ENCODE results near the gene EDEM3. TPM values are rescaled to one million over a fixed set of nuclear protein-coding genes. Genes with fewer than 3 reads are reported as not detected.

The EDEM3 gene
- total RNA-seq, 2 experiments from 2014 or later: 11.5 to 12.4 TPM

DNA sequence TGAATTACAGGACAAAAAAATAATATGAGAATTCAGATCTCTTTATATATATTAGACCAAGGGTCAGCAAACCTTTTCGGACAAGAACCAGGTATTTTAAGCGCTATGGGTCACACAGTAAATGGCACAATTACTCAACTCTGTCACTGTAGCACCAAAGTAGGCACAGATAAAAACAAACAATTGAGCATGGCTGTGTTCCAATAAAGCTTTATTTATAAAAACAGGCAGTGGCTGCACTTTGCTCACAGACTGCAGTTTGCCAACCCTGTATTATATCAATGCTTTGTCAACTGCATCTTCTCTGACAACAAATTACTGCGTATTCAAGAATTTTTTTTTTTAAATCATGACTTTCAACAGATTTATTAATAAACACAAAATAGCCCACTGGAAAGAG is 29.8 kb downstream of the EDEM3 start:
- no peak overlapping the region for H3K27ac Mint-ChIP-seq
- peaks cover 5% of the 10 kb centered on the region for H3K4me1 Mint-ChIP-seq
- peaks cover 22% of the 10 kb centered on the region for H3K36me3 Mint-ChIP-seq
- no peaks in the 10 kb centered on the region for H3K27me3 Mint-ChIP-seq
- H3K9me3 Mint-ChIP-seq: no peaks in the 10 kb centered on the region
- H3K4me3 Mint-ChIP-seq: no peak overlapping the region
- no peak for DNase-seq

DNA sequence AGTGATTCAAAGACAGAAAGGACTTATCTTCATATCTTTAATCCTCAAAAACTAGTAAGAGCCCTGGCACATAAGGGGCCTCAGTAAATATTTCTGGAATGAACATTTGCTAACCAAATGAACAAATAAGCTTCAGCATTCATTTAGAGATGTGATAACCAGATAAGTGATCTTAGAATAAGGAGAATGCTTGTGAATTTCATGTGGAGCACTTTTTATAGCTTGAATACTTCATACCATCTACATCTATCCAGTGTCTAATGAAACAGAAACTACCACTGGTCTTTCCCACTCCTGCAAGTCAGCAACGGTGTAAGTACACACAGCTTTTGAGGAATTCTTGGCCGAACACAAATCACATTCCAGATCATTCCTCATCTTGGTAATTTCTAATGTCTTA is 38.5 kb downstream of the EDEM3 start:
- Mint-ChIP-seq H3K27me3 (no peaks in the 10 kb centered on the region), H3K9me3 (no peaks in the 10 kb centered on the region), H3K4me3 (no peak overlapping the region), H3K36me3 (peaks cover 9% of the 10 kb centered on the region), H3K4me1 (no peaks in the 10 kb centered on the region), H3K27ac (no peak overlapping the region)
- DNase-seq: no peak

DNA sequence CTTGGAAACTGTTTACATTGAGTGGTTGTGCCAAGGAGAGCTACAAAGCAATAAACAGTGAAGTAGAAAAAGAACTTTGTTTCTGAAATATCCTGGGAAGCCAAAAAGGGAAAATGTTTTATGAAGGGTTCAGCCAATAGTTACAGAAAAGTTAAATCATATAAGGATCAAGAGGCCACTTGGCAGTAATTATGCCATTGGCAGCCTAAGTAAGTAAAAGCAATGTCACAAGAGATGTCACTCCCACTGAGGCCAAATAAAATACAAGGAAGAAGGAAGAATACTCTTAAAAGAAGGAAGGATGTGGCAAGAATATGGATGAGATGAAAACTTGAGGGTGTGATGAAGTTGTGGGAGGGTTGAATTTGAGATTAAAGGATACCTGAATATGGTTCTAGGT is 45.2 kb downstream of the EDEM3 start:
- H3K27ac Mint-ChIP-seq: no peak overlapping the region
- no peak overlapping the region for H3K4me3 Mint-ChIP-seq
- no peaks in the 10 kb centered on the region for H3K27me3 Mint-ChIP-seq
- H3K4me1 Mint-ChIP-seq: no peaks in the 10 kb centered on the region
- H3K9me3 Mint-ChIP-seq: no peaks in the 10 kb centered on the region
- no peak for DNase-seq
- H3K36me3 Mint-ChIP-seq: peaks cover 14% of the 10 kb centered on the region

DNA sequence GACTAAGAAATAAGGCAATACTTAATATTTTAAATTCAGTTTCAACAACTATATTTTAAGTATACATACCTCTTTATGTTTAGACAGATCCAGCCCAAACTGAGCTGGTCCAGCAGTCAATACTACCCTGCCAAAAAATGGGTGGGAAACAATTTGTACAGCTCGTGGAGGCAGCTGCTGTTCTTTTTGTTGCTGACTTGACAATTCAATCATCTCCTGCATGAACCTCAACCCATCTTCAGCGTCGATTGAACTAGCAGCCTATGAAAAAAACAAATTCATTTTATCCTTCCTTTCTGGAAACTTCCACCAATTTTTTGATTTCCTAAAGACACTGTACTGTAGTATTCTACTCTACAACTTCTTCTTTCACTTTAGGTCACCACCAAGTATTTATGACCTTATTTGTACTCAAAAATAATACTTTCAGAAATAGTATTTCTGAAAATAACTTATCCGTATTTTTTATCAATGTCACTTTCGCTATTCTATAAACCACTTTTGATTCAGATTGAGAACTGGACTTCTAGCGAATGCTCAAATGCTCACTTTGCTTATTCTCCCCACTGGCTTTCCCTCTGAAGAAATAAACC is 46.5 kb downstream of the EDEM3 start:
- Mint-ChIP-seq H3K9me3 (no peaks in the 10 kb centered on the region), H3K27ac (no peak overlapping the region)
- no peak for DNase-seq

DNA sequence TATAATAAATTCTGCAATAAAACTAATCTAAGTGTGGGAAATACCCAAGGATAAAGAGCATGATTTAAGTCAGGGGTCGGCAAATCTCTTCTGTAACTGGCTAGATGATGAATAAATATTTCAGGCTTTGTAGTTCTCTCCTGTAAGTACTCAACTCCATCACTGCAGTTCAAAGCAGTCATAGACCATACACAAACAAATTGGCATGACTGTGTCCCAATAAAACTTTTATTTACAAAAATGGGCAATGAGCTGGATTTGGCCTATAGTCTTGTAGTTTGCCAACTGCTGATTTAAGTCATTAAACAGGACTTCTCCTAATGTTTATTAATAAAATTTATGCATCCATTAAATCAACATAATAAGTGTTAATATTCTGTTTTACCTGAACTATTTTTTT is 49.4 kb downstream of the EDEM3 start:
- H3K9me3 Mint-ChIP-seq: no peaks in the 10 kb centered on the region
- no peak for DNase-seq
- no peak overlapping the region for H3K27ac Mint-ChIP-seq
- no peak overlapping the region for H3K4me3 Mint-ChIP-seq
- H3K36me3 Mint-ChIP-seq: peaks cover 18% of the 10 kb centered on the region
- no peaks in the 10 kb centered on the region for H3K4me1 Mint-ChIP-seq
- no peaks in the 10 kb centered on the region for H3K27me3 Mint-ChIP-seq

More for the DNA sequence above, 46.5 kb downstream of the EDEM3 start:
- H3K36me3 Mint-ChIP-seq: peaks cover 16% of the 10 kb centered on the region
- no peak overlapping the region for H3K4me3 Mint-ChIP-seq
- no peaks in the 10 kb centered on the region for H3K27me3 Mint-ChIP-seq
- H3K4me1 Mint-ChIP-seq: no peaks in the 10 kb centered on the region

DNA sequence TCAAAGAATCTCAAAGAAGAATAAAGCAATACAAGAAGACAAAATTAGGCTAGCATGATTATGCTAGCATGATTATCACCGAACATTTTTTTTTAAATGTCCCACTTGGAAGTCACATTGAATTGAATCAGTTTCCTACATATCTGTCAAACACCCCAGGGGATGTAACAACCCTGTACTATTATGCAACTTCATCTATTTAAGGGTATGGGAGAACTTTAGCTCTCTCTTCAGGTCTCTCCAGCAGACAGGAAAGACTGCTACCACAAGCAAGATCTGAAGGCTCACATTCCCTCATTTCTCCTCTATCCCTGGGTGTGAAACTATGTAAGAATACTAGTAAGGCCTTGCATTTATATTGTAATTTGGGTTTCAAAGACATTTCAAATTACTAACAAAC is 52.8 kb downstream of the EDEM3 start:
- H3K9me3 Mint-ChIP-seq: no peaks in the 10 kb centered on the region
- peaks cover 15% of the 10 kb centered on the region for H3K36me3 Mint-ChIP-seq
- H3K4me3 Mint-ChIP-seq: no peak overlapping the region
- H3K27me3 Mint-ChIP-seq: no peaks in the 10 kb centered on the region
- no peaks in the 10 kb centered on the region for H3K4me1 Mint-ChIP-seq
- DNase-seq: no peak
- H3K27ac Mint-ChIP-seq: no peak overlapping the region

DNA sequence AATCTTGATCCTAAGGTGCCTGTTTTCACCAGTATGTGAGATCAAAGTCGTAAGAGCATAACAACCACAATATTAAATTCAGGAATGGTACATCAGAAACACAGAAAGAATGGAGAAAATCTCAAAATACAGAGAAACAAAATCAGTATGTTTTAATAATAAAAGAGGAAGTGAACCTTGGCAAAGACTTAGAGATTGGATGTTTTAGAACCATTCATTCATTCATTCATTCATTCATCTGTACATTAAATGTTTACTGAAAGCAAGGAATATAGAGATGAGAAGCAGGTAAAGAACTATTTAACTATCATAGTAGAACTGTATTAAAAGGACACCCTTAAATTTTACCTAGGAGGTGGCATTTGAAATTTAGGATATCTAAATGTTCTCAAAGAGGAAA is 55.7 kb downstream of the EDEM3 start:
- H3K4me3 Mint-ChIP-seq: no peak overlapping the region
- peaks cover 23% of the 10 kb centered on the region for H3K36me3 Mint-ChIP-seq
- H3K27ac Mint-ChIP-seq: no peak overlapping the region
- no peaks in the 10 kb centered on the region for H3K27me3 Mint-ChIP-seq
- H3K9me3 Mint-ChIP-seq: no peaks in the 10 kb centered on the region
- no peak for DNase-seq
- H3K4me1 Mint-ChIP-seq: peaks cover 8% of the 10 kb centered on the region

DNA sequence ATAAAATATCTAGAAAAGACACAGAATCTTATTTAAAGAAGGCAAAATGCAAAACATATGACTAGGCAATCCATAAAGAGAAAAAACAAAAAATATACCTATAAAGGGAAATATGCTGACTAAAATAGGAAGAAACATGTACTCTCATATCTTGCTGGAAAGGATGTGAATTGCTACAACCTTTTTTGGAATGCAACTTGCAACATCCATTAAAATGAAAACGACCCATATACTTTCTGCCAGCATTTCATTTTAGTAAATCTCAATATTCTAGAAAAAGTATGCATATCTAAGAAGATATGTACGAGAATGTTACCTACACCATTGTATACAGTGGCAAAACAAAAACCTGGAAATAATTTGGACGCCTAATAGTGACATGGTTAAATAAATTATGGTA is 56.6 kb downstream of the EDEM3 start:
- Mint-ChIP-seq H3K27ac (no peak overlapping the region), H3K36me3 (peaks cover 24% of the 10 kb centered on the region), H3K27me3 (no peaks in the 10 kb centered on the region), H3K4me3 (no peak overlapping the region), H3K9me3 (no peaks in the 10 kb centered on the region), H3K4me1 (peaks cover 8% of the 10 kb centered on the region)
- no peak for DNase-seq

DNA sequence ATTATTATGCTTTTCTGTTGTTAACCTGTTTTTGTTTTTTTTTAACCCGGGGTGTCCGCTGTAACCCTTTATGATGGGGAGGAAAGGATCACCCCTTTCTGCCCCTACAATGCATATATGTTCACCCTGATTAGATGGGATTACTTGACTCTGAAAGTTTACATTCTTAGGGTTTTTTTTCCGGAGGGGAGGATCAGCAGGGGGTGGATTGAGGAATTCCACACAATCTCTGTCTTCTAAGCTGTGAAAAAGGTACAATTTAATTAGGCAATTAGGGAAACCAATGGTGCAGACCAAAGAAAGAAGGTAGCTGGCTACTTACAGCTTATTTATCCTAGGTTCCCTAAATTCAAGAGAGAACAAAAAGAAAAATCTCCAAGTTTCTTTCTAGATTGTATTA is 58.3 kb downstream of the EDEM3 start:
- DNase-seq: no peak
- Mint-ChIP-seq H3K36me3 (peaks cover 21% of the 10 kb centered on the region), H3K27me3 (no peaks in the 10 kb centered on the region), H3K4me1 (peaks cover 9% of the 10 kb centered on the region), H3K4me3 (no peak overlapping the region), H3K9me3 (no peaks in the 10 kb centered on the region), H3K27ac (no peak overlapping the region)

DNA sequence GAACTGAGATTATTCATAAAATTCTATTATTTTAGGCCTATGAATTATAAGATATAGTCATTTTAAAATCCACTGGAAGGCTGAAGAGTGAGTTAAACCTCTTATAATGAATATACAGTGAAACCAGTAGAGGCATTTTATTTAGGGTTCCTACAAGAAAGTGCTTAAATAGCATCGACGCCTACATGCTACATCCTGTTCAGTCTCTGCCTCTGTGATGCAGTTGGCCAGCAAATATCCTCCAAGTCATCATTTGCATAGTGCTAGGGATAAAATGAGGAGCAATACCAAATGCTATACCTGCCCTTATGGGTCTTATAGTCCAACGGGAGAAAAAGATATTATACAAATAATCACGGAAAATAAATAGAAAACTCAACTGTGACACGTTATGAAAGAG is 59.6 kb downstream of the EDEM3 start:
- Mint-ChIP-seq H3K9me3 (no peaks in the 10 kb centered on the region), H3K27ac (no peak overlapping the region), H3K36me3 (peaks cover 23% of the 10 kb centered on the region), H3K4me3 (no peak overlapping the region), H3K4me1 (peaks cover 9% of the 10 kb centered on the region), H3K27me3 (no peaks in the 10 kb centered on the region)
- no peak for DNase-seq

DNA sequence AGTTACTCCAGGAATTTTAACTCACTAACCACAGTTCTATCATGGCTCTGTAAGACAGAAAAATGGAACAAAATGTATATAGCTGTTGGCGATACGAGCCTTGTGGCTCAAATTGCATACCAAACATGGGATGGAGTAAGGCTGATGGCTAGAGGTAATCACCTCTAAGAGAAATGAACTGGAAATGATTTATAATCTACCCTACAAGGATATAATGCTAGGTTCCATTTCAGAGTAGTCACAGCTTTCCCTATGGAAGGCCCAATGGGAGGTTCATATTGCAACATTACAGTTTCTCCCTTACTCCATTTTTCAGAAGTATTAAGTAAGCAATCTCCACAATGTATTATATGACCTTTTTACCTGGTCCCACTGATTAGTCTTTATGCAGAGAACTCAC is 61.6 kb downstream of the EDEM3 start:
- no peak overlapping the region for H3K27ac Mint-ChIP-seq
- H3K9me3 Mint-ChIP-seq: no peaks in the 10 kb centered on the region
- DNase-seq: no peak
- H3K27me3 Mint-ChIP-seq: no peaks in the 10 kb centered on the region
- peaks cover 9% of the 10 kb centered on the region for H3K4me1 Mint-ChIP-seq
- H3K4me3 Mint-ChIP-seq: no peak overlapping the region
- H3K36me3 Mint-ChIP-seq: peaks cover 16% of the 10 kb centered on the region

DNA sequence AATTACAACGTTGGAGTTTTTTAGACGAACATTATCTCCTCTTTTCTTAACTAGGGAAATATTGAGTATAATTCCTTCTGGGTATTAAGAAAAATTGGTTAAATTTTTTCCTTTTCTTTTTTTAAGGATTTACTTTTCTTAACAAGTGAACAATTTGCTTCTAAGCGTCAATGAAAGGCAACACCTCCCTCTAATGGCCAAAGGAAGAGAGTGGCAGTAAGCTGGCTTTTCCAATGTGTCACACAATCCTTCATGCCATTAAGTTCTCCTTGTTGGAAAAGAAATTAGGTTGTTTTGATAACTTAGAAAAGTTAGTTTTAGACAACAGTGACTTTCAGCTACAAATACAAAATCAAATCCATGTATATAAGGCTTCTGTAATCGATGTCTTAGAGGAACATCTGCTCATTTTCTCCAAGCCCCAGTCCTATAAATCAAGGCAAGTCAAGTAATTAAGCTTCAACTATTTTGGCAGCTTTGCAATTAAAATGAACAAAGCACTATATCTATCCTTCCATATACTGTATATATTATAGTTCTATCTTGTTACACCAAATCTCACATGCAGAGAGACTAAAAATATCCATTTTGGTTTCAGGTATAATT is 62.8 kb downstream of the EDEM3 start:
- no peak for DNase-seq
- H3K27me3 Mint-ChIP-seq: no peaks in the 10 kb centered on the region
- no peak overlapping the region for H3K27ac Mint-ChIP-seq
- peaks cover 16% of the 10 kb centered on the region for H3K36me3 Mint-ChIP-seq
- H3K9me3 Mint-ChIP-seq: no peaks in the 10 kb centered on the region
- no peak overlapping the region for H3K4me3 Mint-ChIP-seq
- peaks cover 9% of the 10 kb centered on the region for H3K4me1 Mint-ChIP-seq

DNA sequence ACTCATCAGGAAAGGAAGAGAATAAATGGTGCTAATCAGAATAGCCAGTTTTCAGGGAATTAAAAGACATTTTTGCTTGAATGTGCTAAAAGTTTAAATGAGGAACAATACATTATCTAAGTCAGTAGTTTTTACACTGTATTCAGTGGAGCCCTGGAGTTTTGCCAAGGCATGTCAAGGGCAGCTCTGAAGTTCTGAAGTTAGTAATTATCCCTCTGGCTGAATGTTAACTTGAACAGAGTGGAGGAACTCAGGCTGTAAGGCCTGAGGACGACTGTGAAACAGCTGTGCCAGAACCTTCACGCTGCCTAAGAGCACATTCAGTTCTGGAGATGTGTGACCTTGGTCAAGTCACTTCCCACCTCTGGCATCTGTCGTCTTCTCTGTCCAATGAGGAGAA is 68.1 kb downstream of the EDEM3 start:
- DNase-seq: no peak
- Mint-ChIP-seq H3K9me3 (peaks cover 2% of the 10 kb centered on the region), H3K27me3 (no peaks in the 10 kb centered on the region), H3K4me1 (no peaks in the 10 kb centered on the region), H3K27ac (no peak overlapping the region), H3K36me3 (peaks cover 2% of the 10 kb centered on the region), H3K4me3 (no peak overlapping the region)

DNA sequence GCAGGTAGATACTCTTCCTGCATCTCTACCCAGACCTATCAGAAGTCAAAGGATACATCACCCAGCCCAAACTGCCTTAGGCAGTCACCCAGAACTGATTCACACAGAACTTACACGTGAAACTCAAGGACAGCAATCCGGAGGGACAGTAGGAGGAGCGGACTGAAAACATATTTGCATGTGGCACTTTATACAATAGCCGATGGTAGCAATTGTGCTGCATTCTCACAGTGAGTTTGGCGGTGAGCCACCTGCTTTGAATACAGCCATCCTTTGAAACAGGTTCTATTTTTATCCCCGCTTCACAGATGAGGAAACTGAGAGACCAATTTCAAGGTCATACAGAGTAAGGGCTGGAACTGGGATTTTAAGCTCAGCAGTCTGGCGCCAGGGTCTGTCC is 69.5 kb downstream of the EDEM3 start:
- Mint-ChIP-seq H3K27me3 (no peaks in the 10 kb centered on the region), H3K9me3 (peaks cover 10% of the 10 kb centered on the region), H3K4me1 (no peaks in the 10 kb centered on the region), H3K4me3 (no peak overlapping the region), H3K27ac (no peak overlapping the region), H3K36me3 (no peaks in the 10 kb centered on the region)
- DNase-seq: no peak

DNA sequence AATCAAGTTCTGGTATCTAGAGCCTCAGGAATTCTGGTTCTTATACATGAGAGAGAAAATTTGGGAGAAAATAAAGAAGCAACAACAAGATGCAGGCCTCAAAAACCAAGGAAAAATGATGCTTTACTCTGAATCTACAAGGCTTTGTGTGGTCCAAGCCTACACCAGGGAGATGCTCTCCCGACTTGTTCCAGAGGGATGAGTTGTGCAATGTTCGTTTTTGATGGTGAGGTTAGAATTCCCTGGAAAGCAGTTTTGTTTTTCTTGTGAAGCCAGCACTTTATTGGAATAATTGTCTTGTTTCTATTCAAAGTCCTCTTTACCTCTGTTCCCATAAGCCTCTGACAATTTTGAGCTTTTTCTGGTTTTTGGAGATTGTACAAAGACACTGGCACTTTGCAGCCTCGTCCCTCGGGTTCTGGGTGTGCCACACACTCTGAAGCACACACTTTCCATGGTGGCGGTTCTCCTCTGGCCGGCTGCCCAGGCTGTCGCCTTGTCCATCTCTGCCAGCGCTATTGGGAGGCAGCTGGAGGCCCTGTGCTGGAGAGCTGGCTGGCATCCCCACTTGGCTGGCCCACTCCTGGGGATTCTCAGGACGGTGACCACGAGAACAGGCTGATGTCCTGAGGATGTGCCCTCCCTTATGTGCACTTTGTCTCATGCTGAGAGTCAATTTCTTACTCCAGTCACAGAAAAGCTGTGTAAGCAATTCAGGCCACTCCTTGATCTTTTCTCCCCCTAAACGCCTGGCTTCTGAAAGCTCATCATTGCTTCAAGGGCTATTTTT is 70.2 kb downstream of the EDEM3 start:
- H3K36me3 Mint-ChIP-seq: no peaks in the 10 kb centered on the region
- no peak overlapping the region for H3K4me3 Mint-ChIP-seq
- H3K4me1 Mint-ChIP-seq: no peaks in the 10 kb centered on the region
- no peaks in the 10 kb centered on the region for H3K27me3 Mint-ChIP-seq
- DNase-seq: no peak
- no peak overlapping the region for H3K27ac Mint-ChIP-seq
- H3K9me3 Mint-ChIP-seq: peaks cover 10% of the 10 kb centered on the region

DNA sequence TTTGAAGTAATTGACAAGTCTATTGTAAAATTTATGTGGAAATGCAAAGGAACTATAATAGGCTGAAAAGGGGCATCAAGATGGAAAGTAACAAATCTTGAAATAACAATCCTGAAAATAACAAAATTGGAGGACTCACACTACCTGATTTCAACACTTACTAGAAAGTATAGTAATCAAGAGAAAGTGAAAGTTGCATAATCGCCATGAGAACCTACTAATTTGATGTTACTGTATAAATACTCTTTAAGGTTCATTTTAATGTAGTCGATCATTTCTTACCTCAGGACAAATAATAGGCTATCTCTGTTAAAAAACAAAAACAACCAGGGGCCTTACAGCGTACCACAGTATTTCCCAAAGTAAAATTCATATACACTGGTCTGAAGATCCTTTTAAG is 71.7 kb downstream of the EDEM3 start:
- H3K27ac Mint-ChIP-seq: no peak overlapping the region
- H3K4me3 Mint-ChIP-seq: no peak overlapping the region
- H3K4me1 Mint-ChIP-seq: no peaks in the 10 kb centered on the region
- no peak for DNase-seq
- H3K27me3 Mint-ChIP-seq: no peaks in the 10 kb centered on the region
- H3K9me3 Mint-ChIP-seq: peaks cover 12% of the 10 kb centered on the region
- no peaks in the 10 kb centered on the region for H3K36me3 Mint-ChIP-seq
